ENCODE data around the gene OR6M1.

Gene OR6M1

DNA sequence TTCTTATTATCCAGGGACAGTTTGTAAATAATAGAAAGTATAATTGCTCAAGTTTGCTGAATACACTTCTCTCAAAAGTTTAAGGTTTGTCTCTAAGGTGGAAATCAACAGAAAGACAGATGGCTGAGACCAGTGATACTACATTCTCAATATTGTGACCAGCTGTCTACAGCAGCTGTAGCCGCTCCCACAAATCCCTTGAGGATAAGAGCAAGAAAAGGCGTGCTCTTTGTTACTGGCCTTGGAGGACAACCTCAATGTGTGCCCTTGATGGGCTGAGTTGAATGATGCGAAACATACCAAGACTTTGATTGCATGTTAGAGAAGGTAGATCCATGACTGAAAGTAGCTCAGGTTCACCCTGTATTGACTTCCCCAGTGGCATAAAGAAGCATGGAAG, 6.1 kb downstream of the OR6M1 start:
- no peak overlapping the region for H3K4me3 ChIP-seq (ENCODE audit: low read depth, low read length)
- no peak for DNase-seq (ENCODE audit: low read depth)
- TF ChIP-seq, protein P1, sequence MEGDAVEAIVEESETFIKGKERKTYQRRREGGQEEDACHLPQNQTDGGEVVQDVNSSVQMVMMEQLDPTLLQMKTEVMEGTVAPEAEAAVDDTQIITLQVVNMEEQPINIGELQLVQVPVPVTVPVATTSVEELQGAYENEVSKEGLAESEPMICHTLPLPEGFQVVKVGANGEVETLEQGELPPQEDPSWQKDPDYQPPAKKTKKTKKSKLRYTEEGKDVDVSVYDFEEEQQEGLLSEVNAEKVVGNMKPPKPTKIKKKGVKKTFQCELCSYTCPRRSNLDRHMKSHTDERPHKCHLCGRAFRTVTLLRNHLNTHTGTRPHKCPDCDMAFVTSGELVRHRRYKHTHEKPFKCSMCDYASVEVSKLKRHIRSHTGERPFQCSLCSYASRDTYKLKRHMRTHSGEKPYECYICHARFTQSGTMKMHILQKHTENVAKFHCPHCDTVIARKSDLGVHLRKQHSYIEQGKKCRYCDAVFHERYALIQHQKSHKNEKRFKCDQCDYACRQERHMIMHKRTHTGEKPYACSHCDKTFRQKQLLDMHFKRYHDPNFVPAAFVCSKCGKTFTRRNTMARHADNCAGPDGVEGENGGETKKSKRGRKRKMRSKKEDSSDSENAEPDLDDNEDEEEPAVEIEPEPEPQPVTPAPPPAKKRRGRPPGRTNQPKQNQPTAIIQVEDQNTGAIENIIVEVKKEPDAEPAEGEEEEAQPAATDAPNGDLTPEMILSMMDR (IDR thresholded peaks at IDR 0.05; ENCODE audit: insufficient read depth, low read depth, low read length, missing control alignments), result no peak

DNA sequence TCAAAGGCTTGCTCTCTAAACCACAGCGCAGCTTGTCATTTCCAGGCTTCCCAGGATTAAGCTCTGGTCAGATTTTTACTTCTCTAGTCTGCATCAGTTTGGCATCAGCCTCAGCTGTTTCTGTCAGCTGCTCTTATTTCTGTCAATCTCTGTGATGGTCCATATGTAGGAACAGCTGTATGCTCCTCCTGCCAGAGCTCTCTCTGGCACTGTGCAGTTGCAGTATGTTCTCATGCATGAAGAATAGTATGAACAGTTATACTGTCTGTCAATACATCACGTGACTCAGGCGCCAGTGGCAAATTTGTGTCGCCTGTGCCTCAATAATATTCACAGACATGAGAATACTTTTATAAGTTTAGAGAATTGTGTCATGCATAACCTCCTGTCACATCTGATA, 6.7 kb downstream of the OR6M1 start:
- TF ChIP-seq, protein P1 (IDR thresholded peaks at IDR 0.05; ENCODE audit: insufficient read depth, low read depth, low read length, missing control alignments), result no peak
- no peak overlapping the region for H3K4me3 ChIP-seq (ENCODE audit: low read depth, low read length)
- DNase-seq (ENCODE audit: low read depth), result no peak

DNA sequence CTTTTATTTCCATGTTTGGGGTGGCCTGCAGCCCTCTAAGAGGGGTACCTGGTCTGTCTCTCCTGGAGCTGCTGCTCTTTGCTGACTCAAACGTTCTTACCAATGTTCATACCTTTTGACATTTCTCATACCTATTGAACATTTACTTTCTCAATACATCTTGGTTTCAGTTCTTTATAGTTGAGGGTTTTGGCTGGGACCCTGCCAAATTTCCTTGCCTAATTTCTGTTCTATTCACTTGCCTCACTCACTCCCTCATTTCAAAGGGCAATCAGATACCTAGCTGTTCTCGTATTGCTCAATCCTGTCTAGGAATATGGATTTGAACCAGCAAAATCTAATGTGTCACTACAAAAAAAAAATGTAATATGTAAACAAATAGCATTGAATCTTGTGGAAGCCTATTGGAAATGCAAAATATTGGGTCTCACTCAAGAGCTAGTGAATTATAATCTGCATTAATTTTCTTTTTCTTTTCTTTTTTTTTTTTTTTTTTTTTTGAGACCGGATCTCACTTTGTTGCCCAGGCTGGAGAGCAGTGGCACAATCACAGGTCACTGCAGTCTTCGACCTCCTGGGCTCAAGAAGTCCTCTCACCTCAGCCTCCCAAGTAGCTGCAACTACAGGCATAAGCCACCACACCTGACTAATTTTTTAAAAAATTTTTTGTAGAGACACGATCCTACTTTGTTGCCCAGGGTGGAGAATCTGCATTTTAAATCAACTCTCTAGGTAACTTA, 7.5 kb downstream of the OR6M1 start:
- no peak for DNase-seq (ENCODE audit: low read depth)
- TF ChIP-seq, protein P1 (IDR thresholded peaks at IDR 0.05; ENCODE audit: insufficient read depth, low read depth, low read length, missing control alignments), result no peak
- no peak overlapping the region for H3K4me3 ChIP-seq (ENCODE audit: low read depth, low read length)

DNA sequence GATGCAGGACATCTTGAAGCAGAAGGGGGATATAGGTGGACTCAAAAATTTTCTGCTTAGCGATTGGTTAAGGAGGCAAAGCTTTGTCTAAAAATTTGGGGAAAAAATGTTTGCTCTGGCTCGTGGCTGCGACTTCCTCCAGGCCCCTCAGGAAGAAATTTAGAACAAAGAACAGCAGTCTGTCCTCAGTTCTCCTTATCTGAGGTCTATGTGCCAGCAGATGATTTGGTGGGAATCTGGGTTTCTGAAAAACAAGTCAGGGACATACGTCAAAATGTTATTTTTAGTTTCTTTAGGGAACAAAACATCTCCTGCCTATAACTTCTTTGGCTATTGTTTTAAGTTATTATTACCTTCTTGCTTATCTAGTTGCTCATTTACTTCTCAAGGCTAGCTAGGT, 8.1 kb downstream of the OR6M1 start:
- no peak for DNase-seq (ENCODE audit: low read depth)
- H3K4me3 ChIP-seq (ENCODE audit: low read depth, low read length), result no peak overlapping the region
- TF ChIP-seq, protein P1 (IDR thresholded peaks at IDR 0.05; ENCODE audit: insufficient read depth, low read depth, low read length, missing control alignments), result no peak

DNA sequence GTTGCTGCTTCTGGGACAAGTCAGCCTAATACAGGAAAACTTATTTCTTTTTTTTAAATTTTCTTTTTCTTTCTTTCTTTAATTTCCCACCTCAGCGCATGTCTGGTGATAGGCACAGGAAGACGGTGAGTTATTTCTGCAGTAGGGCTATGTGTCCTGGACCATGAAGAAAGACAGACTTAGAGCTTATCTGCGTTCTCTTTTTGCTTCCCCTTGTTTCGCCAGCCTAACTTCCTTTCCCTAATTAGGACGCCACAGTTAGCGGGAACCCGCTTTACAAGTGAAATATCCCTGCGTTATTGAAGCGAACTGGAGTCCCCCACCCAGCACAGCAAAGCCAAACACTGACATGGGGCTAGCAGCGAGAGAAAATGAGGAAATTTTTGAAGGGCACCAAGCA, 8.6 kb downstream of the OR6M1 start:
- DNase-seq (ENCODE audit: low read depth), result no peak
- no peak overlapping the region for H3K4me3 ChIP-seq (ENCODE audit: low read depth, low read length)
- TF ChIP-seq, protein P1 (IDR thresholded peaks at IDR 0.05; ENCODE audit: insufficient read depth, low read depth, low read length, missing control alignments), result no peak

DNA sequence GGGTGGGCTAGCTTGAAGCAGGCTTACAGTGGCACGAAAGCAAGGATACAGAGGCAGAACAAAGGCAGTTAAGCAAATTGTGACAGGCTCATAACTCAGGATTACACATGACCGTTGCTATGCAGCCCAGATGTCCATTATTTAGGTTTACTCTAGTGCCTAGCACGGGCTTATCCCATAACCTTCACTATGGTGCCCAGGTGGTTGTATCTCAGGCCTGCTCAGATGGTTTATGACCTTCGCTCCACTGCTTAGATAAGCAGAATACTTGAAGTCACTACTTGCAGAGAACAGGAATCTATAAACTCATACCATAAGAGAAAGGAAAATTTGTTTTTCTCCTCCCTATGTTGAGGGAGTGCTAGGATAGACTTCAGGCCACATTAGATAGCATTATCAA, 9.0 kb downstream of the OR6M1 start:
- TF ChIP-seq, protein P1 (IDR thresholded peaks at IDR 0.05; ENCODE audit: insufficient read depth, low read depth, low read length, missing control alignments), result no peak
- DNase-seq (ENCODE audit: low read depth), result no peak
- H3K4me3 ChIP-seq (ENCODE audit: low read depth, low read length), result no peak overlapping the region

DNA sequence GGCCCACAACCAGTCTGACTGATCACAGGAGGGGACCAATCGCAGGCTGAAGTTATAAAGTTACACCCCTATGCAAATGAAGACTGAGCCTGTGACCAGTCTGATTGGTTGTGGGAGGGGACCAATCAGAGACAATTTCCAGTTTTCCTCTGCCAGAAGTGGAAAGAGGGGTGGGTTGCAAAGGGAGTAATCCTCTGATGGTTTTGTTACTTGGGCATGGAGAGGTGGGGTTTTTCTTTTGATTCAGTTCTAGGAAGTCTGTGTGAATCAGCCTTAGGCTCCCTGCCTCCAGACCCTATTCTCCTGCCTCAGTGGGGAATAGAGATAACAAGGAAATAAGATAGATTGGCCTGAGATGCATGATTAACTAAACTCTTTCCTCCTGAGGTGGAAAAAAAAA, 9.9 kb downstream of the OR6M1 start:
- TF ChIP-seq, protein P1 (IDR thresholded peaks at IDR 0.05; ENCODE audit: insufficient read depth, low read depth, low read length, missing control alignments), result no peak
- DNase-seq (ENCODE audit: low read depth), result no peak
- no peak overlapping the region for H3K4me3 ChIP-seq (ENCODE audit: low read depth, low read length)

Data from GM12865 (cell line).